HG02970 (cell line): ENCODE results near the gene RND3.

Experiments used
- ATAC-seq: cut with Tn5 transposase; IDR thresholded peaks from one replicate; pipeline ENCODE4 v1.9.1; 2021; ENCODE audit warnings: mild to moderate bottlenecking, moderate library complexity, moderate number of reproducible peaks; ENCODE audit not compliant: unreplicated experiment, low FRiP score

Gene RND3

DNA sequence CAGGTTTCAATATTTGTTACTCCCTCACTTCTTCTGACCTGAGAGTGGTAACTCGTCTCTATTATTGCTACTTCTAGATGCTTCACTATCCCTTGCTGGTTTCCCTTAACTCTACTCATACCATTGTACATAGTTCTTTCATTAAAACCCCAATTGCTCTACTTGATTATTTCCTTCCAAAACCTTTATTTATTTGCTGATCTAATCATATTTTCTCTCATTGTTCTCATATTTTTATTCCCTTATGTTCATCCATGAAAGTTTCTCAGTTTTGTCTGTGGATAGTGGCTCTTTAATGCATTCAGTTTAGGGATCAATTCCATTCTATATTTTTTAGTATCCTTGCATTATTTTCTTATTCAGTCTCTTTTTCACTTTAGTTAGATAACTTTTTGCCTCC, 42.1 kb downstream of the RND3 start:
- no peak for ATAC-seq

DNA sequence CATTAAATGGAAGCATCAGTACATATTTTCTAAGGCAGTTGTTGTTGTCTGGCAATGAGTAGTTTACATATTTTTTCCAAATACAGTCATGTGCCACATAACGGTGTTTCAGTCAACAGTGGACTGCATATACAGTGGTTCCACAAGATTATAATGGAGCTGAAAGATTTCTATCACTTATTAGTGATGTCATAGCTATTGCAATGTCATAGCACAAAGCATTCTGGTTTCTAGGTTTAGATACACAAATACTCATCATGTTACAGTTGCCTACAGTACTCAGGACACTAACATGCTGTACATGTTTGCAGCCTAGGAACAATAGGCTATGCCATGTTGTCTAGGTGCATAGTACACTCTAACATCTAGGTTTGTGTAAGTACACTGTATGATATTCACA, 45.0 kb downstream of the RND3 start:
- ATAC-seq: no peak

DNA sequence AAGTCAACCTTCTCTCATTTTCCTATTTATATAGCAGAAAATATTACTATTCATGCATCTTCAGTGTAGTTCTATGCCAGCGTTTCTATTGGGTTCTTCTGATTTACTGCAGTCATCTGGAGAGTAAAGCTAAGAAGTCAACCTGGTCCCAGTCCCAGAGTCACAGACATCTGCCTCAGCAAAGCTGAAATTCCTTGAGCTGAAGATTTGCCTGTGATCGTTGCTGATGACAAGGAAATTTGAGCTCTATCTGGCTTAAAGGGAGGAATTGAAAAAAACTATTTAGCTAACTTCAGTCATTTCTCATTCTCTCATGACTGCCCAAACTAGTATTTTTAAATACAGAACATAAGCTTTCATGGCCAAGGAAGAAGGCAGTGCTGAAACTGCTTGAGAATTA, 45.7 kb downstream of the RND3 start:
- ATAC-seq: no peak

DNA sequence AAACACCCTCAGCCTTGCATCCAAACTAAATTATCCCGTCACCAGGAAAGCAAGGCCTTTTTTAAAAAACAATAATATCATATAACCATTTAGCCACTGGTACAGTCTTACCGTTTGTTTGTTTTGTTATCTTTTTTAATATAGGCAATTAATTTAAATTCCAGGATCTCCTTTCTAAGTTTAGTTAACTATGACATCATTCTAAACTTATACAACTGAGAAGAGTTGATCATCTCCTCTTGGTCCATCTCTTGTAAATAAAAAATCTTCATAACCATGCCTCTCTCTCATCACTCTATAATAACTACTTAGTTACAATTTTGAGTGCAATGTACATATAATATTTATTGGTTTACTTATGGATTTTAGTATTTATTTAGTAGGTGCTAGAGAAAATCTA, 46.2 kb downstream of the RND3 start:
- no peak for ATAC-seq

DNA sequence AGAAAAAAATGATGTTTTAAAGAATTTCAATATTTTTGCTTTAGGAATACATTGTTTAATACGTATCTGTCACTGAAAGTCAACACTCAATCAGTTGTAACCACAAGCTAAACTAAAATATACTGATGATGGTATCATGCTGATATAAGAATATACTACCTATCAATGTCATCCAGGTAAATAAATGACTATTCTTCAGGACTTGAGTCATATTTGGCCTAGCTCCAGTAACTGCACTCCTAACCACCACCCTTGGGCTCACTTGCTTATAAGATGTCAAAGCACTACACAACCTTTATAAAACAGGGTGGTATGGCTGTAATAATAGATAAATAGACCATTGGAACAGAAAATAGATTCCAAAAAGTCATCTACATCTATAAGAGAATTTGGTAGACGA, 48.8 kb downstream of the RND3 start:
- no peak for ATAC-seq

DNA sequence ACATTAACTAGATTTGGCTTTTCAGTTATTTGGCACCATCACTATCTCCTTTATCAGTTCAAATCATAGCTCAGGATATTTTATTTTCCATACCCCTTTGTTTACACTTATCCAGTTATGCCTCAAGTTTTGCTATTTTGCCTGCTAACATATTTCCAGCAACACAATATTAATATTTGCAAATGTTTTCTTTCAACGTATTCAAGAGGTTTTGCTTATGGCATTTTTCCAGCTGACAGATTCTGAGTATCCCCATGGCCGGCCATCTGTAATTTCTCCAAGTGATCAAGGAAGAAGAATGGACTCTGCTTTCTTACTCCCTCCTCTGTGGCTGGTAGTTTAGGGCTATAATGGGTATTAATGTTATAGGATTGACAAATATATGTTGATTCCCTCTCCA, 49.4 kb downstream of the RND3 start:
- no peak for ATAC-seq

DNA sequence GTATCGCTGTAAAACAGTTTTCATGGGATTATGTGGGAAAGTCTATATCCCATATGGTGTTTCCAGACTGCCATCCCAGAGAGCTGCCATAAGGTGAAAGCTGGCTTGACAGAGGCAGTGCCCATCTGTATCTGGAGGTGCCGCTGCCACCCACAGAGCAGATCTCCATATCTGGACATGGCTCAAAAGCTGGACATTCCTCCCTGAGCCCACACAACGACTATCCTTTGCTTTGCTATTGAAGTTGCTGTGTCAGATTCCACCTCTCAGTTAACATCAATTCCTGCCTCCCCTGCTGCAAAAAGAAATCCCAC, 55.2 kb downstream of the RND3 start:
- no peak for ATAC-seq

DNA sequence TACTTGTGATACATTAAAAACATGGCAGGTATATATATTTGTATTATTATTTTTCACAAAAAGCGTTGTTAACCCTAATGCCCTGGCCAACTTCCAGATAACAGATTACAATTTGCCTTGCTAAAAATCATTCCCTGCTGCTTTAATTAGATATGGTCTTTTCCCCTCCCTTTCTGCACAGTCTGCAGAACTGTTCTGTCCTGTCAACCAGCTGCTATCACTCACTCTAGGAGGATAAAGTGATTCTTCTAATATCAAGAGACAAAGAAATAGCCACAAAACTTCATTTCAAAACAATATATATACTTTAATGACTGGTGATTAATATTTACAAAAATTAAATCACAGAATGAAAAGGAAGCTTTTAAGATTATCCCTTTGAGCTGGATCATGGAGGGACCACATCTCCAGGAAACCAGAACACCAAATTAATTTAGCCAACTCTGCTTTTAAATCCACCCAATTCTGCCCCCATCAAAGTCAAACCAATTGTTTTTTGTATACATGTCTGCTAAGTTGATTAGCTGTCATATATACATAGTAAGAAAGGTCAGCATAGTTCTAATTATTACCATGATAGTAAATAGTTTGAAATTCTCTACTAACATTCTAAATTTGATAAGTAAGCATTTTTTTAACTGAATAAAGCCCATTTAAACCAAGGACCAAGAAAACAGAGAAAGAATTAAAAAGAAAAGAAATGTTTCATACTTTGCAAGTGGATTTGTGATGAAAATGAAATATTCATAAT, 55.7 kb downstream of the RND3 start:
- no peak for ATAC-seq

DNA sequence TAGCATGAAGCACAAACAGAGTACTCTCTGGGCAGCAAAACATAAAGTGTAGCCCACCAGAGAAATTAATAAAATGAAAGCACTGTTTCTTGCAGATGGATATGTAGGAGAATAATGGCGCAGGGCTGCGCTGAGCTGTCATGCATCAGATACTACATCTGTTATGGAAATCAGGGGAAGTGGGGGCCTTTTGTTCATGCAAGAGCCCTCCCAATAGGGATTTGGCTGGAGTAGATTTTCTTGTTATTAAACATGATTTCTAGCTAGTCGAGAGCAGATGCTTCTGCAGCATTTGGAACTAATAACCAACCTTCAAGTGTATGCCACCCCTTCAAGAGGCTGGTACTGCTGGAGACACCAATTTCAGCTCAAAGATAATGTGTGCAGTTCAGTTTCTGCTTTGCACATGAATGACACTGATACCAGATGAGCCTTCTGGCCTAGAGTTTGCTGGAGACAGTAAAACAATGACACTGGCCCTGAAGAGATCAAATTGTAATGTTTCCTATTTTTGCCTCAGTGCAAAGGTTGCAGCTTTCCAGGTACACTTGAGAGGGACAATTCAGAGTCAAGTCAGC, 58.0 kb downstream of the RND3 start:
- no peak for ATAC-seq

DNA sequence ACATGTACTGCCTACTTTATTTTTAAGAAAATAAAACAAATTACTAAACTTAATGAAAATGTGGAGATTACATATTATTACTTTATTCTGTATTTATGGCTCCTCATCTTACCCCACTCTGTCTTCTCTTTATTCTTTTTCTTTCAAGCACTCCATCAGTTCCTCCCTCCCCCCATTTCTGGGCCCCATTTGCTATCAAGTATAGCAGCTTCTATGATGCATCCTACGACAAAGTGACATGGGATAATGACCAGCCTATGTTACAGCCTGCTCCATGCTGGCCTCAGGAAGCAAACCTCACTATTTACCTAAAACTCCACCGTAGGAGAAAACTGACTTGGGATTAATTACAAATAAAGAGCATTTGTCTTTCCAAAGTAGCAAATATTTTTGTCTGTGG, 58.8 kb downstream of the RND3 start:
- no peak for ATAC-seq

DNA sequence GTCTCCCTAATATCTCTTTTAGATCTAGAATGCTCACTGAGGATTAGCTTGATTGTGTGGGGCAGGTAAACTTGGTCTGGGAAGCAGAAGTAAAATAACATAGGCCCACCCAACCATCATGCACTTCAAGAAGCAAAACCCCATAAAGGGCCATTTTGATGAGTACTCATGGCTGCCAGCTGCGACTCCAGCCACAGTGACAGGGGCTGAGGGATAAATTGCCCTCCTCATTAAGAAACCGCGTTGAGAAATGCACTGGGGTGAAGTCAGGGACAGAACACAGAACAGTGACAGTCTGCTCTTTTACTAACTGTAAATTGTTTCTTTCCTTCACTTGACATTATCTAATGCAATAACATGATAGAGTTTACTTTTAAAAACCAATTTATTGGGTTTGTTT, 60.2 kb downstream of the RND3 start:
- no peak for ATAC-seq

DNA sequence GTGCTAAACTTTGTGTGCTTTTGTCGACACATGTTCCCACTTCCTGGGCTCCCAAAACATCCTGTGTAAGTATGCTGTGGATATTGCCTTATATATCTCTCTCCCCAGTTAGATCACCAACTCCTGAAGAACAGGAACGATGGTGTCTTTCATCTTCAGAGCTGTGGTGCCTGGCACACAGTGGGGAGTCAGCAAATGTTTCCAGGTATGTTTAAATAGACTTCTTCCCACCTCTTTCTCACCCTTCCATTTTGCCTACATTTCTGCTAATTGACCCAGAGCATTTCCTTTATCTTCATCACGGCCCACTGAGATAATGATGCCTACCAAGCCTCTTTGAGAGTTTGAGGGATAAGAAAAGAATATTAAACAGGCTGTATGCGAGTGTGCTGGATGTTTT, 60.7 kb downstream of the RND3 start:
- ATAC-seq: no peak

DNA sequence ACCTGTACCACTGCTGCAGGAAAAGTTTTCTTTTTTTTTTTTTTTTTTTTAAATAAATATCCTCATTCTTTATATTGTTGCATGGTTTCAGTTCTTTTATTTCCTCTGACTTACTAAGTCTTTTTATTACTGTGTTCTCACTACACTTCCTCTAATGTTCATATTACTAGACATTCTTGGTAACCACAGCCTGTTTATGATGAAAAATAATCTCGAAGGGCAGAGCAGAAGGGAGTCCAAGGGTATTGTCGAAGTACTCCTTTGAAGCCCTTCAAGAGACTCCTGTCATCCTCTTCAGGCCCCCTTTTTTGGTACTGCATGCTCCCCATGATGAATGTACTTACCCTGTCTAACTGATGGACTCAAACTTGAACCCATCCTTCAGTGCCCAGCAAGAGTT, 61.2 kb downstream of the RND3 start:
- no peak for ATAC-seq

DNA sequence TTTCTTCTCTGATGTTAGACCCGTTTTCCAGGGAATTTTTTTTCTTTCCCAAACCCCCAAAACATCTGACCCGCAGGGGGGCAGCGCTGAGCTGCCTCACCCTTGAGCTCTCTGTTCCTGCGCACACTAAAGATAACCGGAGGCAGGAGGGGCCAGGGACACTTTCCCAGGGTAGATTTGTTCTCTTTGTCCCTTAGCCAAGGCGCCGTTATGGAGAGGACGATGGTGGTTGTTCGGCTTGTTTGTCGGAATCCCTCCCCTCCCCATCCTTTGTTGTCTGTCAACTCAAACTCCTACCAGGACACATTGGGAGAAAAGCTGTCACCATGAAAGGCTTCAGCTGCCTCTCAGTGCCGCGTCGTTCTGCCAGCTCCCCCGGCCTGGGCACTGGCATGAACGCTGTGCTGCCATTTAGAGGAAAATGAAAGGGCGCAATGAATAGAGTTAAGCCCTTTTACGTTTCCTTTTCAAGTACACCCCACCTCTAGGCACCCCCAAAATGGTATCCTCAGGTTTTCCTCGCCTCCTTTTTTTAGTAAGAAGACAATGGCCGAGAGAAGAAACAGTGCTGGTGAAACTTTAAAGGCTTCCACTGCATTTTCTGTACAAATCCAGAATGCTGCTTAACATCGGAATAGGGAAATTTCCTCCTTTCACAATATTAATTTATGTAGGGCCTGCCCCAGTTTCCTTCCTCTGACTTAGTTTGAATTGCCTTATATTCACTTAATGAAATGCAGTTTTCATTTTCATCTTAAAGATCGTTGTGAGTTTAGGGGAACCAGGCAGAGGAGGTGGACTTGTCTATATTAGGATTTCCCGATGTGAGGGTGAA, 62.1 kb downstream of the RND3 start:
- ATAC-seq: no peak

DNA sequence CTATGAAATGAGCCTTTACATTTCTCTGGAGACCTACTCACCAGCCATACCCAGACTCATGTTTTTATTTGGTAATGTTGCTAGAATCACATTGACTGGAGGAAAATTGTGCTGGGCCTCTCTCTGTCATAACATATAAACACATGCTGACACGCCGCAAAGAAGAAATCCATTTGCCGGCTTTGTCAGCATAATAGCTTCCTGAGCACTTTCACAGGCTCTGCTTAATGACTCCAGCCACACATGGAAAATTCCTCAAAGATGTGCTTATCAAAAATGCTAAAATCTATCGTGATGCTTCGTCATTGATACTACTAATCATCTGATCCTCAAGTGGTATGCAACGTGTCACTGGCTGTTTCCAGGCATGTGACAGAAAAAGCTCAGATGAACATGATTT, 63.1 kb downstream of the RND3 start:
- no peak for ATAC-seq

DNA sequence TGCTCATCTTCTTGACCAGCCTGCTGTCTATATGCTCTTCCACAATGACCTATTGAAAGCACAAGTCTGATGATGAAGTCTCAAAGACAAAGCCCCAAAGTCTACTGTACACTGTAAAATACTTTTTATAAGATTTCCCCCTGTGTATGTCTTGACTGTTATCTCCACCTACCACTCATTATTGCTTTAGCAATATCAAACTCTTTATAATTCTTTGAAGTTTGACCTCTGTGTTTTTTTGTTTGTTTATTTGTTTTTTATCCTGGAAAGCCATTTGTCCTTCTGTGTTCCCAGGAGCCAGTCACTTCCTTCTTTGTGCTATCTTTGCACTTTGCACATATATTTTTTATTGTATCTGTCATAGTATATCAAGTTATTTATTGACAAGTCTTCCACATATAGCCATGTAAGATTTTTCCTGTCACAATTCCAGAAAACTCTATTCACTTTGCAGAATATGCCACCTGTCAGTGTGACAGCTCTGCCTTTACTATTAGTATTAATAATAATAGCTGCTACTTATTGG, 66.3 kb downstream of the RND3 start:
- ATAC-seq: no peak

DNA sequence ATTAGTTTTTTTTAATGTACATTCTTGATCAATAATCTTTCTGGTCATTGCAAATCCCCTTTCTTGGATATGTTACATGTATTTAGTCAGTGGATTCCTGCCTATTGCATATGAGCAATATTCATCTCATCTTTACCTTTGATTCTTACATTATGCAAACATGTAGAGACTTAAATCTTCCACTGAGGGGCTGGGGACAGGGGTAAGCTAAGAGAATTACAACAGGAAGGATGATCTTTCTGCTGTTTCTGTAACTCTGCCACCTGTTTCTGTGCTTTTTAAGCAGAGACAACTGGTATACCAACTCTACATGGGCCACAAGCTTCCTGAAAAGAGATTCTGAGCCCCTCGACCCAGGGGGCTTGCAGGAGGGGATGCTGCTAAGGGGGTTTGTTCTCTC, 68.6 kb downstream of the RND3 start:
- no peak for ATAC-seq
